Activated B cell treated with CpG ODN at 0.5 μM for 24 hours (primary cell): ENCODE results near the gene ABHD17C. TPM values are rescaled to one million over a fixed set of nuclear protein-coding genes. Genes with fewer than 3 reads are reported as not detected.

Experiments used
- ATAC-seq: fragments of 200-7000 bp; cut with Tn5 transposase; one replicate; pipeline ENCODE4 v1.10.0; 2021; ENCODE audit warnings: low read depth, mild to moderate bottlenecking, moderate library complexity
- CTCF ChIA-PET: fragments of 350-600 bp; sonication (Branson Sonifier 250); formaldehyde crosslinking; loops from one replicate; lab custom pipeline; 2021; ENCODE audit warnings: antibody characterized with exemption; lab: Charles Lee
- POLR2A ChIA-PET: fragments of 350-600 bp; sonication (Branson Sonifier 250); formaldehyde crosslinking; loops from one replicate; lab custom pipeline; 2021; ENCODE audit warnings: antibody characterized with exemption; lab: Charles Lee
- DNase-seq: peaks from one replicate; pipeline ENCODE4 v3.0.0; 2022
- H3K27ac Mint-ChIP-seq: one replicate; pipeline ENCODE4 v1.8.0; 2020; ENCODE audit warnings: mixed read lengths
- H3K27me3 Mint-ChIP-seq: one replicate; pipeline ENCODE4 v1.8.0; 2021; ENCODE audit warnings: mixed read lengths
- H3K36me3 Mint-ChIP-seq: one replicate; pipeline ENCODE4 v1.8.0; 2021; ENCODE audit warnings: low read depth, mixed read lengths
- H3K4me1 Mint-ChIP-seq: one replicate; pipeline ENCODE4 v1.8.0; 2021; ENCODE audit warnings: mixed read lengths
- H3K4me3 Mint-ChIP-seq: one replicate; pipeline ENCODE4 v1.8.0; 2020; ENCODE audit warnings: mild to moderate bottlenecking, mixed read lengths
- H3K9me3 Mint-ChIP-seq: one replicate; pipeline ENCODE4 v1.8.0; 2020; ENCODE audit warnings: mixed read lengths
- CTCF ChIP-seq: fragments of 200-600 bp; IDR thresholded peaks from one replicate; pipeline ENCODE4 v1.8.0; 2022; ENCODE audit warnings: antibody characterized with exemption, mild to moderate bottlenecking
- intact Hi-C: fragments of 100-400 bp; cut with micrococcal nuclease; formaldehyde crosslinking; loops from one replicate; pipeline ENCODE4 v1.15.1; 2024
- total RNA-seq: library from RNA; stranded (reverse); gene quantifications from 2 replicates; pipeline ENCODE4 v1.2.3, GENCODE V29; 2022

ABHD17C gene
- total RNA-seq, 1 donor from 2014 or later = 2.4 TPM

GRCh38 chr15:80801891-80802680 is 107.0 kb downstream of the ABHD17C start:
- no peaks in the 10 kb centered on the region for H3K36me3 Mint-ChIP-seq
- peaks cover 2% of the 10 kb centered on the region for H3K27me3 Mint-ChIP-seq
- TF ChIP-seq CTCF = no peak
- H3K9me3 Mint-ChIP-seq = no peaks in the 10 kb centered on the region
- H3K4me3 Mint-ChIP-seq = no peak overlapping the region
- ChIA-PET CTCF (no interaction called here), POLR2A (no interaction called here)
- ATAC-seq (no peak), DNase-seq (no peak)
- intact Hi-C loops = no loop called here
- H3K4me1 Mint-ChIP-seq = no peaks in the 10 kb centered on the region
- no peak overlapping the region for H3K27ac Mint-ChIP-seq

- CTCF ChIA-PET = interaction anchor here (1.1 kb wide), 1 partner anchor 27 kb away, joined by 3 read pairs; no protein-coding TSS in a partner anchor
- Mint-ChIP-seq H3K27ac (no peak overlapping the region), H3K27me3 (peaks cover 4% of the 10 kb centered on the region), H3K36me3 (no peaks in the 10 kb centered on the region), H3K4me3 (no peak overlapping the region), H3K9me3 (no peaks in the 10 kb centered on the region), H3K4me1 (no peaks in the 10 kb centered on the region)
- DNase-seq (no peak), ATAC-seq (no peak)
- no peak for TF ChIP-seq CTCF
- intact Hi-C loops = no loop called here
- POLR2A ChIA-PET = no interaction called here
Measured at GRCh38 chr15:80803580-80804525, 108.7 kb downstream of the ABHD17C start.

- H3K27ac Mint-ChIP-seq = no peak overlapping the region
- no peak for TF ChIP-seq CTCF
- CTCF ChIA-PET = interaction anchor here (1.1 kb wide), 1 partner anchor 28 kb away, joined by 3 read pairs; no protein-coding TSS in a partner anchor
- no peaks in the 10 kb centered on the region for H3K36me3 Mint-ChIP-seq
- no peaks in the 10 kb centered on the region for H3K9me3 Mint-ChIP-seq
- H3K4me3 Mint-ChIP-seq = no peak overlapping the region
- intact Hi-C loops = no loop called here
- H3K4me1 Mint-ChIP-seq = no peaks in the 10 kb centered on the region
- no peak for ATAC-seq
- POLR2A ChIA-PET = no interaction called here
- no peak for DNase-seq
- H3K27me3 Mint-ChIP-seq = peaks cover 4% of the 10 kb centered on the region
Measured at GRCh38 chr15:80804970-80805495, 109.9 kb downstream of the ABHD17C start.

Other genes with a start within 250 kb of the ABHD17C start
- 0.51 TPM in 1 of 2 replicates, not detected in the other for gene CEMIP, start 84.1 kb downstream of the ABHD17C start, total RNA-seq